ENCODE results near the gene ABCB9.

Gene ABCB9

DNA sequence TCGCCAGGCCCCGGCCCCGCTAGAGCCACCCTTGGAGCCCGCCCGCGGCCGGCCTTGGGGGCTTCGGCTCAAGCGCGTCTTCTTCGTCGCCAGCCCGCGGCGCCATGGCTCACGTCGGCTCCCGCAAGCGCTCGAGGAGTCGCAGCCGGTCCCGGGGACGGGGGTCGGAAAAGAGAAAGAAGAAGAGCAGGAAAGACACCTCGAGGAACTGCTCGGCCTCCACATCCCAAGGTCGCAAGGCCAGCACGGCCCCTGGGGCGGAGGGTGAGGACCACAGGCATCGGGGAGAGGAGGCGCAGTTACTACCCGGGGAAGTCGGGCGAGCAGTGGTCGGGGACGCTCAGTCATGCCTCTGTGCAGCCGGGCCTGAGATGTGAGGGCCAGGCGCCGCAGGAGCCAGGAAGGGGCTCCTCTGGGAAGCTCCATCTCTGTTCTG, 14.8 kb upstream of the ABCB9 start:
- no peak for DNase-seq

DNA sequence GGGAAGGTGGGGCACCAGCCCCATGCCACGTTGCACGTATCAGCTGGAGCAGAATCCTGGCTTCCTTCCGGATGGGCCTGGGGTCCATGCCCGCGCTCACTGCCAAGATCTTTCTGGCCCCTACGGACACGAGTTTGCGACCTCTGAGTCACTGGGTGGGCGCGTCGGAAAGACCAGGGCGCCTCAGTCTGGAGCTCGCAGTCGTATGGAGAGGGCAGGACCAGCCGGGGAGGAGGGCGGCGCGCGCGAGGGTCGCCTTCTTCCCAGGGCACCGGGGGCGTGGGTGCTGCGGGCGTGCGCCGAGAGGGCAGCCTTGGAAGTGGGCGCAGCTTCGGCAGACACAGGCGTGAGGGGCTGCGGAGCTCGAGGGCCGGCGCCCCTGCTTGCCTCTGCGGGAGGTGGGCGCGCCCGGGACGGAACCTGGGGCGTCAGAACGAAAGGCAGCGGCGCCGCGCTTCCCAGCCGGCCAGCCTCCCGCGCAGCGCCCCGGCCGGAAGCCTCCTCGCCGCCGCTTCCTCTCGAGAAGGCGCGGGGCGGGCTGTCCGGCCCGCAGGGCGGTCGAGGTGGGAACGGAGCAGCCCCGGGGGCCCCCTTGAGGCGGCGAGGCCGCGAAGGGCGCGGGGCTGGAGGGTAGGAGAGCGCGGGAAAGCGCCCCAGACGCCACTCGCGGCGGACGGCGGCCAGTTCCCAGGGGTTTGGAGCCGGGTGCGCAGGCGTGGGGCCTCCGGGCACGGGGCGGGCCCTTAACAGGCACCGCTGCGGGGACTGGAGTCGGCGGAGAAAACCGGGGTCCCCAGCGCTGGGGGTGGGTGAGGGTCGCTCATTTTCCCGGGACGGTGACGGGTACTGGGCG, 14.1 kb upstream of the ABCB9 start, which contains the start of gene ARL6IP4:
Gene ARL6IP4 (plus strand): TSS at position 499 of the 853 bp plus-strand sequence. CDS start 459 bp downstream, outside the sequence.
- peak; percentile 90 for DNase-seq

DNA sequence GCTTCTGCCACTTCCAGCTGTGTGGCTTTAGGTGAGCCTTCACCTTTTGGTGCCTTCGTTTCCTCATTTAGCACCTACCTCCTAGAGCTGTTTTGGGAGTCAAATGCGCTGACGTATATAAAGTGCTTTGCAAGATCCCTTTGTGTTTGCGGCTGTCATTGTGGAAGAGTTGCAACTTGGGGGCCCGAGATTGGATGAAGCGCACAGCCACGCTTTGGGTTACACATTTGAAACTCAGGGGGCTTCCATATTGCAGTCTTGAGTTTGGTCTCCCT, 13.6 kb upstream of the ABCB9 start:
- DNase-seq: no peak

DNA sequence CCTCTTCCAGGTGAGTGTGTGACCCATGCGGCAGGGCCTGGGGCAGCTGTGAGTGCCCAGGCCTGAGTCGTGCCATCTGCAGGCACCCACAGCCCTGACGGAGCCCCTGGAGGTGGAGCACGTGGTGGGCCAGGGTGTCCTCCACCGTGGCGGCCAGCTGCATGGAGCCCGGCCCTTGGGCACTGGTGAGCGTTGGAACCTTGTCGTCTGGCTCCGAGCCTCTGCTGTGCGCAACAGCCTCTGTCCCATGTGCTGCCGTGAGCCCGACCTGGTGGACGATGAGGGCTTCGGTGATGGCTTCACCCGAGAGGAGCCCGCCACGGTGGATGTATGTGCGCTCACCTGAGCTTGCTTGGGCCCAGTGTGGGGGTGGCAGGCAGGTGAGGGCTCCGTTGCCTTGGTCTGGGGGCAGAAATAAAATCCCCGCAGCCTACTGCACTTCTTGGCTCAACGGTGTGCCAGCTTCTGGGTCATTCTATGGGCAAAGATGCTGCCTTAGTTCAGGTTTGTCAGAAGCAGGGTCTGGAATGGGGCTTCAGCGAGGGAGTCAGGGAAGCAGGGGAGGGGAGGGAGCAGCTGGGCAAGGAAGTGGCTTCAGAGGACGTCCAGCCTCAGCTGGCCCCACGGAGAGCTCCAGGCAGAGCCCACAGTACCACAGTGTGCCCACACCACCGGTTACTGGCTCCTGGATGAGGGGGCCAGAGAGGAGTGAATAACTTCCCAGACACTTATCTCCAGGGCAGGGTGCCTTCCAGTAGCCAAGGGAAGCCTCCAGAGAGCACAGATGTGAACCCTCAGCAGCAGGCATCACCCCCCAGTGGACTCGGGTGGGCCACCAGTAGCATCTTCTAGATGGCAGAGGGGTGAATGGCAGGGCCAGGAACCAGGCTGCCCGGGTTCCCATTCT, 13.0 kb upstream of the ABCB9 start:
- no peak for DNase-seq

DNA sequence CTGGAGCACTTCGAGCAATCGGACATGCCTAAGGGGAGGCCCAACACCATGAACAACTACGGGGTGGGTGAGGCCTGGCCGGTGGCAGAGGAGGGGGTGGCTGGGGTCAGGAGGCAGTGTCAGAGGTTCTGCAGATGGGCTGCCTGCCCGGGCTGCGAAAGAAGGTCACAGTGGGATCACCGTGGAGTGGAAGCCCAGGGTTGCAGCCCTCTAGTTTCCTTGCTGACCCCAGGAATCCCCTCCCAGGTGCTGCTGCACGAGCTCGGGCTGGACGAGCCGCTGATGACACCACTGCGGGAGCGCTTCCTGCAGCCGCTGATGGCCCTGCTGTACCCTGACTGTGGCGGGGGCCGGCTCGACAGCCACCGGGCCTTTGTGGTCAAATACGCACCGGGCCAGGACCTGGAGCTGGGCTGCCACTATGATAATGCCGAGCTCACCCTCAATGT, 12.3 kb upstream of the ABCB9 start:
- no peak for DNase-seq

DNA sequence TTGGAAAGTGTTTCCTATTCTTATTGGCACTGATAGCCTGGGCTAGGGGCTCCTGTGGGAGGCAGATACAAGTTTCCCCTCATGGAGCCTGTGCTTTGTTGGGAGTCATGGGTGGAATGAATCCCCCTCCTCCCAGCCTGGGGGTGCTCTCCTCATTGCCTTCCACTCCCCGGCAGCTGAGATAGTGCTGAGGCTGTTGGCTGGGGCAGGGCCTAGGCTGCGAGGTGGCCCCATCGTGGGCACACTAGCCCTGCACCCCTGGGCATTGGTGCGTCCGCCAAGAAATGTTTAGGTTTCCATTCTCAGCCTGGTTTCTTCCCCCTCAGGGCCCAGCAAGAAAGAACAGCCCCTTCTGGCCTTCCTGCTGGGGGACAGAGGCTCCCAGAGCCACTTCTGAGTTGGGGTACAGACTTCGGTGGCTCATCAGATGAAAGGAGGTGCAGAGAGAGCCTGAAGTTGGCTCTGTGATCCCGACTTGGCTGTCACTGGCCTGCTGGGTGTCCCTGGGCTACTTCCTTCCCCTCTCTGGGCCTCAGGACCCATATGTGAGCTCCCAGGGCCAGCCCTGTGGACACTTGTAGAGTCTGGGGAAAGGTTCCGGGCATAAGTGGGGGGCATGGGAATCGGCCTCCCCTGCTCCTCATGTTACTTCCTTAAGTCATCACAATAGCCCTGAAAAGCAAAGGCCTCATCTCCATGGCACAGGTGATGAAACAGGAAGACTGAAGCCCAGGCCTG, 11.6 kb upstream of the ABCB9 start:
- no peak for DNase-seq

DNA sequence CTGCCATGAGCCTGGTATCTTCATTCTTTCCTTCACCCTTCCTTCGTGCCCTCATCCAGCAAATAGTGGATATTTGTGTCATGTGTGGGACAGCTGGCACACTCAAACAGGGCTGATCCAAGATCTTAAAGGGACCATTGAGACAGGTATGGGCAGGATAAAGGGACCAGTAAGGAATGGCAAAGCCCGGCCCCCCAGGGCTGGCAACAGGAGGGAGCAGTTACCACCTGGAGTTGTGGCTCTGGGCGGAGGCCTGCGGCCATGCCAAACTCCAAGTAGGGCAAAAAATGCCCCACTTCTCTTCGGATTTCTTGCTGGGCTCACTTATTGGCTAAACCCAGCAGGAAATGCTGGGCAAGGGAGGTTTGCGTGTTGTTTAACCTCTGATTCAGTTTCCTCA, 10.9 kb upstream of the ABCB9 start:
- DNase-seq: no peak

DNA sequence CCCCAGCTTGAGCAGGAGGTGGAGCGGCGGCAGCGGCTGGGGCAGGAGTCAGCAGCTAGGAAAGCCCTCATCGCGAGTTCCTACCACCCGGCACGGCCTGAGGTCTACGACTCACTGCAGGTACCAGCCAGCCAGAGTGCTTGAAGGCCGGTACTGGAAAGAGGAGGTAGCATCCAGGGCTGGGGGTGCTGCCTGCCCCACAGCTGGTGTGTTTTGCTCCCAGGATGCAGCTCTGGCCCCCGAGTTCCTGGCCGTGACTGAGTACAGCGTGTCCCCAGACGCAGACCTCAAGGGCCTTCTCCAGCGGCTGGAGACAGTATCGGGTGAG, 10.3 kb upstream of the ABCB9 start:
- DNase-seq: no peak

DNA sequence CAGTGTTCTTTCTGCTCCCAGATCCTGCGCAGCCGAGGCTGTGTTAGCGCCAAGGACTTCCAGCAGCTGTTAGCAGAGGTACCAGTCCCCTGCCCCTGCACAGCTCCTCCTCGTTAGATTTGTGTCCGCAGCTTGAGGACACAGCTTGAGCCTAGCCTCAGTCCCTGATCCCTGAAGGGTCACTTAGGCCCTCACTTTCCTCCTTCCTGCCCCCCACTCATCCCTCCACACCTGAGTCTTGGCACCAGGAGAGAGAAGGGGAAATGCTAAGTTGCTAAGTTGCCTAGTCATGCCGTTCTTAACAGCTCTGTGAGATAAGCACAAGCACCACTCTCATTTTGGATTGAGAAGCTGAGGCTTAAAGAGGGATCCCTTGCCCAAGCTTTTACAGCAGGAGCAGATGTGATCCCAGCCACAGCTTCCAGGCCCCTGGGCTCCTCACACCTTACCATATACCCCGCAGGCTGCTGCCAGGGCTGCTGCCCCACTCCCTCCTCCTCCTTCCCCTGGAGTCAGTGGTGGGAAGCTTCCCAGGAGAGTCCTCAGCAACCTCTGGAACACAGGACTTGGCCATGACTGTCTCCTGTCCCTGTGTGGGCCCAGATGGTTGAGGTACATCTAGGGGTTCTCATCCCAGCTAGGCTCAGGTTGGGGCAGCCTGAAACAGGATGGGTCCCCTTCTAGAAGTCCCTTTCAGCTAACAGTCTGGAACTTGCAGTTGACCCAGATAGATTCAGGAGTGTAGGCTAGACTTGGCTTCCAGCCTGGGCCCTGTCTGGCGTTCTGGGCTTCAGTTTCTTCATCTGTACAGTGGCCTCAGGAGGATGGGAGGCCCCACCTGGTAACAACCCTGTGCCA, 9.8 kb upstream of the ABCB9 start:
- DNase-seq: no peak

DNA sequence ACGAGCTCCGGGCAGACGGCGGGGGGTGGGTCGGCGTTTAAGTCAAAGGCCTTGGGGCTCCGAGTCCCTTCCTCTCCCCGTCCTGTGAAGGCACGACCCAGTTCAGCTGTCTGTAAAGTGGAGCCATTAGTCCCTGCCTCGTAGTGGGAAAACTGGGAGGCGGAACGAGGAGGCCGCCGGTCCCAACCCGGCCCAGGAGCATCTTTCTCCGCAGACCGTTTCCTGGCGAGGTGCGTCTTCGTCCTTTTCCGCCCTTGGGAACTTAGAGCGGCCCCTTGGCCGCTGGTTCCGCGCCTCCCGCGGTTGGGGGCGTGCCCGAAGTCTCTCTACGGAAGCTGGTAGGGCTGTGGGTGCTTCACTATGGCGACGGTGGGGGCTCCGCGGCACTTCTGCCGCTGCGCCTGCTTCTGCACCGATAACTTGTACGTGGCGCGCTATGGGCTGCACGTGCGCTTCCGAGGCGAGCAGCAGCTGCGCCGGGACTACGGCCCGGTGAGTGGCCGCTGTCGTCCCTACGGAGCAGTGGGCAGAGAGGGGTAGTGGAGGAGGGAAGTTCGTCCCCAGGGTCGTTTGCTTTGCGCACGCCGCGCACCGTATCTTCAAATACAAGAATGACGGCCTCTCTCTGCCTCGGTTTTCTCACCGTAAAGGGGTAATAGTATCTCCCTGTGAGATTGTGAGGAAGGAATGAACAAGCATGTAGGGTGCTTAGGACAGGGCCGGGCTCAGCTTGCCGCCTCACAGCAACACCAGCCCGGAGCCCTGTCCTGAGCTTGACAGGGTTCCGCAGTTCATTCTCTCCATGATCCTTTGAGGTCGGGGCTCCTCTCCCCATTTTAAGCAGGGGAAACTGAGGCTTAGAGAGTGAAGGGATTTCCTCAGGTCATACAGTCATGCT, 8.9 kb upstream of the ABCB9 start, which contains the start of gene OGFOD2:
Gene OGFOD2 (plus strand): TSS at position 353 of the 898 bp plus-strand sequence. CDS start 8 bp downstream, at position 361.
- peak; percentile 96 for DNase-seq

DNA sequence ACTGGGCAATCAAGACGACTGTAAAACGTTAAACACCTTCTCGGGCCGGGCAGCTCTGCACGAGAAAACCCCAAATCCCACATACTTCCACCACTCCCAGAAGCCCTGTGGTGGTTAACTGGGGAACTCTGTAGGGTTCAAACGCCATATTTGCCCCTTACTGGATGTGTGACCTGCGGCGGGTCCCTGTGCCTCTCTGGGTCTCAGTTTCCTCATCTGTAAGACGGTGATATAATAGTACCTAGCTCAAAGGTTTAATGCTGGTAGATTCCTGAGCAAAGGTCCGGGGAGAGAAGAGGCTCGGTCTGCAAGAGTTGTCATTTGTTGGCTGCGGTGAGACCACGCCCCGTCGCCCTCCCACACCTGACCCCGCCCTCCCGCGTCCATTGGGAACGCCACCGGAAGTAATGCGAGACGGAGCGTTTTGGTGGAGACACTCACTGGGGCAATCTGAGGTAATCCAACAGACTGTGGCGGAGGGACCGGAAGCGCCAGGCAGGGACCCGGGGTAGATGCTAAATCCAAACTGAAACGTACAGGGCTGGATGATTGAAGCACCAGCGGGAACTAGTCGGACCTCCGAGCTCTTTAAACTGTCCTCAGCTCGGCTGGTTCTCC, 8.1 kb upstream of the ABCB9 start:
- DNase-seq: peak; percentile 100

DNA sequence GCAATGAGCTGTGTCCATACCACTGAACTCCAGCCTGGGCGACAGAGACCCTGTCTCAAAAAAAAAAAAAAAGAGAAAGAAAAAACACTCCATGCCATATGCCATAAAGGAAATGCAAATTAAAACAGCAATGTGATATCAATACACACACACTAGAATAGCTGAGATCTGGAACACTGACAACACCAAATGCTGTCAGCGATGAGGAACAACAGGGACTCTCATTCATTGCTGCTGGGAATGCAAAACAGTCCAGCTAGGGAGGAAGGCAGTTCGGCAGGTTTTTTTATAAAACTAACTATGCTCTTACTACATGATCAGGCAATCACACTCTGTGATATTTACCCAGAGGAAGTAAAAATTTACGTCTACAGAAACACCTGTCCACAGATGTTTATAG, 3.4 kb upstream of the ABCB9 start:
- DNase-seq: no peak

DNA sequence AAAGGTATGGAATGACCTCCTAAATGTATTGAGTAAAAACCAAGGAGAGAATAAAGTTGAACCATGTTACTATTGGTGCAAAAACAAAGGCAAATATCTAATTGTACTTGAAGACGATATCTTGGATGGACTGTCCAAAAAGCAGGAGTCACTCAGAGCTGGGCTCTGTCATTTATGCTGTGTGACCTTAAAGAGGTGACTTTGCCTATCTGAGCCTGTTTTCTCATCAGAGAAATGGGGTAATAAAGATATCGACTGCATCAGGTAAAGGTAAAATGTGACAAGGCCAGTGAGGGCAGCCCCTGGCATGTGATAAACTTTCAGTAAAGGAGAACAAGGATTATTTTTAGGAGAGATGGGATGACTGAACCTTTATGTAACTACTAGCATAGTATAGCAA, 1.8 kb upstream of the ABCB9 start:
- DNase-seq: no peak

DNA sequence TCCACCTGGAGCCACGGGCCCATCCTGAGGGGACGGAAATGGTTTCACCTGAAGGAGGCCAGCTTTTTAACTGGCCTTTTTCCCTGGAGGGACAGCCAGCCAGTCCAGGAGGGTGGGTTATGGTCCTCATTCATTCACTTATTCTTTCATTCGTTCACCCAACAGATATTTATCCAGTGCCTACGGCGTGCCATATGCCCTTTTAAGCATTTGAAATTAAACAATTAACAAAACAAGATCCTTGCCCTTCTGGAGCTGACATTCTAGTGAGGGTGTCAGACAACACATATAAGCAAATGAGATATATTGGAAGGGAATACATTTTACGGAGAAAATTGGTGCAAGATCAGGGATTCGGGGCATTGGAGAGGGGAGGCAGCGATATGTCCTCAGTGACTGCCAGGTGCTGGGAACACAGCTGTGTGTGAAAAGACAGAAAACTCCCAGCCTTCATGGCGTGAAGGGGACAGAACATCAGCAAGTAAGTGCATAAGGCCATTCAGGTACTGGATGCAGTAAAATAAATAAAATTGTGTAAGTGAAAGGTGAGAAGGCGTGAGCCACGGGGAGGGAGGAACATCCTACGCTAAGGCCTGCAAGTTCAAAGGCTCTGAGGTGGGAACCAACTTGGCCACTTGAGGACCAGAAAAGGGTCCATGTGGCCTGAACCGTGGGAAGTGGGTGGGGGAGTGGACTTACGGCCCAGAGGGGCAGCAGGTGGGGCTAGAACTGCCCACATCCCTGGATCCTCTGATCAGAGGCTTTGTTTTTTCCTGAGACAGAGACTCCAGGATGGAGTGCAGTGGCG, 684 bp upstream of the ABCB9 start:
- no peak for DNase-seq

DNA sequence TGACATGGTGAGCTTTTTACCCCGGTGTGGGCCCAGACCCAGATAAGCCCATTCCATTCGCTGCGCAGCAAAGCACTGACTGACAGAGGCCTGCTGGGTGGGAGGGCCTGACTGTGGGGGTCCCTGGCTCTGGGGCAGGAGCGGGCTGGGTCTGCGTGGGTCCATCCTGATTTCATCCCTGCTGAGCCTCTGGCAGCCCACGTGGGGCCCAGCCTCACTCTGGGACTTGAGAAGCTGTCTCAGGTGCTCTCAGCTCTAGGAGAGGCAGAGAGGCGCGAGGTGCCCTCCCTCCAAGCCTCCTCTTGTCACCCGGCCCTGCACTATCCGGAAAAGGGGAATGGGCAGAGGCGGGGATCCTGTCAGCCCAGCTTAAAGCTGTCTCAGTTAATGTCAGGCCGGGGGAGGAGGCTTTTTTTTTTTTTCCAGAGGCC, 927 bp downstream of the ABCB9 start:
- no peak for DNase-seq

DNA sequence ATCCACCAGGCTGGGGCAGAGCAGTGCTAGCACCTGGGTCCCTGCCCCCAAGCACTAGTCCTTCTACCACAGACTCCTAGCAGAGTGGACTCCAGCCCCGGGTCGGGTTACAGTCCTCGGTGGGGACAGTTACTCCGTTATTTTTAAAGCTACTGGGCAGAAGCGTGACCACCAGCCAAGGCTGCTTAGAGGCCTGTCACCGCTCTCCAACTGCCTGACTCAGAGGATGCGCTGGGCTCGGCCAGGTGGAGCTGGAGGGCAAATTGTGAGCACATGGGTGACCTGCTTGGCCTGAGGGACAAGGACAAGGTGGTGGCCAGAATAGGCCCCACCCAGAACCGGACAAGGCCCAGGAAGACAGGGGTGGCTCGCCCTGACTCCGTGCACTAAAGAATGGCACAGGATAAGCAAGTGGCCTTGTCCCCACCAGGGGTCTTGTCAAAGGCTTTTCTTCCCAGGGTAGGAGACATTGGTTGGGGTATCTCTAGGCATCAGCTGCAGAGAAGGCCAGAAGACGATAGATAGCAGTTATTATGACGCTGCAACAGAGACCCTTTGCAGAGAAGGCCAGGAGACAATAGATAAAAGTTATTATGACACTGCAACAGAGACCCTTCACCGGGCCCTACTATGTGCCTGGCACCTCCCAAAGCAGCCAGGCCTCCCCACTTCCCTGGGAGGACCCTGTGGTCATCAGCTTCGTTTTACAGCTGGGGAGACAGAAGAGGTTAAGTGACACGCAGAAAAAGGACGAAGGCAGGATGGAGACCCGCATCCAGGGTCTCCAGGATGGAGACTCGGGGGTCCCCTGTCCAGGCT, 1.6 kb downstream of the ABCB9 start:
- DNase-seq: no peak

DNA sequence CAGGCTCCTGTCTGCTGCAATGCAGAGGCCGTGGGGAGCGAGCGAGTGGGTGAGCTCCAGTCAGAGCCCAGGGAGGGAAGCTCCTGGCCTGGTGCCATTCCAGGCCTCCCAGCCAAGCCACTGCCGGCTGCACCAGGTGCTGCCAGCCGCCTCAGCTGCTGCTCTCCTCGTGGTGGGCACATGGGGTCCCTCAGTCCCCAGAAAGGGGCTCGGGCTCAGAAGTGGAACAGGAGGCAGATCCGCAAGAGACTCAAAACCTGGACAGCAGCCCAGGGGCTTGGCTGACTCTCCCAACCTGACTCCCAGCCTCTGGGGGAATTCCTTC, 2.4 kb downstream of the ABCB9 start:
- no peak for DNase-seq

DNA sequence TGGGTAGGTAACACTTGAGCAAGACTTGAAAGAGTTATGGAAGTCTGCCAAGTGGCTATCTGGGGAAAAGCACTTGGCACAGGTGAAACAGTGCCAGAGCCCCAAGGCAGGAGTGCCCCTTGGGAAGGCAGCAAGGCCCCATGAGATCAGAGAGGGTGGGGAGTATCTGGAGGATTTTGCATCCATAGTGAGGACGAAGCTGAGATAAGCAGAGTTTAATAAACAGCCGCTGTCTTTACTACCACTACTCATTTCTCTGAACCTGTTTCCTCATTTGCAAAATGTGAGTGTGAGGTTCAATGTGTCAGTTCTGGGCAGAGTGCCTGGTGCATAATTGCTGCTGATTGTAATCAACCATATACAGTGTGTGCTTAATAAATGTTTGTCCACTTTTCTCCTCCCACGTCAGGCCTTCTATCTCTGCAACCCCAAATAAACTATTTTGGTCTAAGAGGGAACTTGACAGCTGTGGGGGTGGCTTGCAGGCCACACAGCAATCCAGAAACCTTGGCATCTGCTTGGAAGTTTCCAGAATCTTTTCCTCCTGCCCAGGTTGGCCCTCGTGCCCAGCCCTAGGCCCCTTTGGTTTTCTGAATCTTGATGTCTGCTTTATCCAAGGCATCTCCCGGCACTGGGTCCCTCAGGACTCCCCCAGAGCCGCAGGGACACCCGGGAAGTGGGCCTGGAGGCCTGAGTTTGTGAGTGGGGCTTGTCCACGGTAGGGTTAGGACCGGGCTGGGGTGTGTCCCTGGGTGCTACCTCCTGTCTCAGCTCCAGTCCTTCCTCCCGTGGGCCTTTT, 4.5 kb downstream of the ABCB9 start:
- DNase-seq: no peak

Data from activated CD8-positive, alpha-beta memory T cell treated with anti-CD3 and anti-CD28 coated beads for 24 hours (primary cell).